ENCODE data around the gene TSSK2. TPM values are rescaled to one million over a fixed set of nuclear protein-coding genes. Genes with fewer than 3 reads are reported as not detected.
A peak's percentile ranks its signal among the peaks of the same experiment; 100 is the strongest.

TSSK2 gene
- total and polyA plus RNA-seq, 2 experiments from 2014 or later = not detected

GRCh38 chr22:19172213-19173046, 41.3 kb downstream of the TSSK2 start:
- Histone ChIP-seq H3K79me2 (peaks cover 49% of the 10 kb centered on the region), H2AFZ (peak overlapping the region; percentile 90), H3K27ac (peak overlapping the region; percentile 96), H3K27me3 (peaks cover 24% of the 10 kb centered on the region), H3K4me1 (ENCODE audit: insufficient read depth) (peaks cover 34% of the 10 kb centered on the region), H3K4me2 (peak overlapping the region; percentile 95), H3K4me3 (peak overlapping the region; percentile 87), H3K9me3 (ENCODE audit: low read depth) (no peaks in the 10 kb centered on the region), H3K36me3 (replicated peaks; ENCODE audit: insufficient read depth, low read depth) (no peaks in the 10 kb centered on the region), H3K9me2 (replicated peaks; ENCODE audit: insufficient read depth) (no peaks in the 10 kb centered on the region), H4K20me1 (ENCODE audit: insufficient read depth, poor library complexity, severe bottlenecking) (peaks cover 17% of the 10 kb centered on the region)
- TF ChIP-seq EZH2 (IDR thresholded peaks at IDR 0.05; ENCODE audit: borderline replicate concordance) (no peak), CTCF (IDR thresholded peaks at IDR 0.05; ENCODE audit: poor library complexity) (no peak), EZH2phosphoT487 (IDR thresholded peaks at IDR 0.05; ENCODE audit: low read depth, severe bottlenecking, unreplicated experiment) (no peak)
- DNase-seq (ENCODE audit: low spot score) = no peak
- WGBS (ENCODE audit: low lambda C conversion rate, missing lambda C conversion rate) = 65% methylated on average over 9 of the region's 13 CpGs

- no peak overlapping the region for H3K27ac ChIP-seq
- 89% methylated on average over 19 of the region's 19 CpGs for WGBS (ENCODE audit: low lambda C conversion rate, missing lambda C conversion rate)
- H3K4me3 ChIP-seq = no peak overlapping the region
- H3K9me2 ChIP-seq (replicated peaks; ENCODE audit: insufficient read depth) = no peaks in the 10 kb centered on the region
- H4K20me1 ChIP-seq (ENCODE audit: insufficient read depth, poor library complexity, severe bottlenecking) = peaks cover 22% of the 10 kb centered on the region
- no peak for TF ChIP-seq EZH2phosphoT487 (IDR thresholded peaks at IDR 0.05; ENCODE audit: low read depth, severe bottlenecking, unreplicated experiment)
- no peak for TF ChIP-seq EZH2 (IDR thresholded peaks at IDR 0.05; ENCODE audit: borderline replicate concordance)
- TF ChIP-seq CTCF (IDR thresholded peaks at IDR 0.05; ENCODE audit: poor library complexity) = no peak
- H2AFZ ChIP-seq = no peak overlapping the region
- H3K9me3 ChIP-seq (ENCODE audit: low read depth) = no peaks in the 10 kb centered on the region
- H3K27me3 ChIP-seq = peaks cover 16% of the 10 kb centered on the region
- DNase-seq (ENCODE audit: low spot score) = peak; percentile 28
- H3K4me1 ChIP-seq (ENCODE audit: insufficient read depth) = peaks cover 36% of the 10 kb centered on the region
- H3K4me2 ChIP-seq = peak overlapping the region; percentile 95
- H3K79me2 ChIP-seq = peaks cover 55% of the 10 kb centered on the region
- H3K36me3 ChIP-seq (replicated peaks; ENCODE audit: insufficient read depth, low read depth) = no peaks in the 10 kb centered on the region
Measured at GRCh38 chr22:19173047-19174035, 42.2 kb downstream of the TSSK2 start.

- Histone ChIP-seq H3K9me2 (replicated peaks; ENCODE audit: insufficient read depth) (no peaks in the 10 kb centered on the region), H3K9me3 (ENCODE audit: low read depth) (no peaks in the 10 kb centered on the region), H3K4me2 (no peak overlapping the region), H3K79me2 (peaks cover 55% of the 10 kb centered on the region), H3K4me3 (no peak overlapping the region), H3K27ac (peak overlapping the region; percentile 46), H3K36me3 (replicated peaks; ENCODE audit: insufficient read depth, low read depth) (no peaks in the 10 kb centered on the region), H3K27me3 (peaks cover 6% of the 10 kb centered on the region), H2AFZ (no peak overlapping the region), H3K4me1 (ENCODE audit: insufficient read depth) (peaks cover 36% of the 10 kb centered on the region), H4K20me1 (ENCODE audit: insufficient read depth, poor library complexity, severe bottlenecking) (peaks cover 22% of the 10 kb centered on the region)
- DNase-seq (ENCODE audit: low spot score) = peak; percentile 30
- 64% methylated on average over 13 of the region's 14 CpGs for WGBS (ENCODE audit: low lambda C conversion rate, missing lambda C conversion rate)
- TF ChIP-seq CTCF (IDR thresholded peaks at IDR 0.05; ENCODE audit: poor library complexity) (no peak), EZH2 (IDR thresholded peaks at IDR 0.05; ENCODE audit: borderline replicate concordance) (no peak), EZH2phosphoT487 (IDR thresholded peaks at IDR 0.05; ENCODE audit: low read depth, severe bottlenecking, unreplicated experiment) (no peak)
Measured at GRCh38 chr22:19174106-19175025, 43.3 kb downstream of the TSSK2 start.

Data from hepatocyte (in vitro differentiated cells).